Measurements from ENCODE around the gene UBE2J2.

GRCh38 chr1:1322418-1322817, 48.8 kb upstream of the UBE2J2 start:
- TF ChIP-seq ZNF565 (CRISPR knock-in tag; conservative IDR thresholded peaks at IDR 0.05; ENCODE audit: low read depth): no peak
- TF ChIP-seq PATZ1 (CRISPR knock-in tag; IDR thresholded peaks at IDR 0.05; ENCODE audit: borderline replicate concordance): no peak
- no peak for TF ChIP-seq RARB (CRISPR knock-in tag; IDR thresholded peaks at IDR 0.05)
- no peak for TF ChIP-seq POU6F1 (CRISPR knock-in tag; IDR thresholded peaks at IDR 0.05; ENCODE audit: borderline replicate concordance, low read depth)
- TF ChIP-seq ZC3H10 (CRISPR knock-in tag; IDR thresholded peaks at IDR 0.05): no peak
- no peak for TF ChIP-seq PPARA (CRISPR knock-in tag; IDR thresholded peaks at IDR 0.05; ENCODE audit: borderline replicate concordance)
- TF ChIP-seq TOX (CRISPR knock-in tag; IDR thresholded peaks at IDR 0.05; ENCODE audit: borderline replicate concordance): no peak

Data from SK-N-SH treated with all-trans-retinoic acid at 6 μM for 48 hours (cell line).